GM12878 (cell line): Measurements from ENCODE around the gene PTAFR. TPM values are rescaled to one million over a fixed set of nuclear protein-coding genes. Genes with fewer than 3 reads are reported as not detected.

Source experiments
- ATAC-seq: fragments of 200-7000 bp; cut with Tn5 transposase; 3 replicates; pipeline ENCODE4 v1.9.1; 2020; ENCODE audit warnings: mild to moderate bottlenecking, moderate library complexity
- BruUV-seq: library from RNA; stranded (reverse); fragments of 400-500 nt; replicated peaks from 2 replicates; lab custom pipeline; 2021; lab: Mats Ljungman, UMichigan
- CTCF ChIA-PET: fragments of 300-600 bp; sonication (Branson Sonifier 250); formaldehyde crosslinking; extraction: SDS; loops from one replicate; lab custom pipeline; 2021; ENCODE audit warnings: inconsistent platforms; lab: Yijun Ruan, JAX
- POLR2A ChIA-PET: fragments of 350-600 bp; formaldehyde crosslinking; extraction: SDS; loops from one replicate; lab custom pipeline; 2021; ENCODE audit warnings: inconsistent platforms; lab: Charles Lee
- RAD21 ChIA-PET: fragments of 300-600 bp; sonication (Branson Sonifier 250); formaldehyde crosslinking; loops from one replicate; lab custom pipeline; 2023; ENCODE audit warnings: antibody characterized with exemption; ENCODE audit not compliant: unreplicated experiment; lab: Charles Lee
- SMC1A ChIA-PET: fragments of 300-600 bp; sonication (Branson Sonifier 250); formaldehyde crosslinking; loops from one replicate; lab custom pipeline; 2023; ENCODE audit not compliant: unreplicated experiment, uncharacterized antibody; lab: Charles Lee
- DNase-seq: peaks from one replicate; pipeline ENCODE4 v3.0.0-alpha.2; 2011; ENCODE audit warnings: low read depth, low spot score
- FAIRE-seq: peaks from 3 replicates; lab custom pipeline; 2011; peaks lifted over from hg19 to GRCh38; lab: Jason Lieb, UNC
- H2AFZ ChIP-seq: 2 replicates; pipeline ENCODE4 v1.6.0; 2011; ENCODE audit warnings: low read depth, low read length, control low read depth; ENCODE audit not compliant: control insufficient read depth
- H3K27ac ChIP-seq: 2 replicates; pipeline ENCODE4 v1.5.1; 2011; ENCODE audit warnings: control low read depth; ENCODE audit not compliant: control insufficient read depth, insufficient read depth
- H3K27me3 ChIP-seq, 2 experiments: replicated peaks in 1 of 2; 2 replicates each; pipeline versions ENCODE4 v1.6.0 to v1.6.1; 2011; ENCODE audit warnings: low read length in 1 of 2; ENCODE audit not compliant: control insufficient read depth in 2 of 2, insufficient read depth in 2 of 2
- H3K36me3 ChIP-seq, 2 experiments: 2 replicates each; pipeline ENCODE4 v1.5.1; 2011; ENCODE audit warnings: low read length in 1 of 2; ENCODE audit not compliant: control insufficient read depth in 2 of 2, insufficient read depth in 2 of 2
- H3K4me1 ChIP-seq: 2 replicates; pipeline ENCODE4 v1.6.1; 2011; ENCODE audit warnings: mild to moderate bottlenecking, low read length, moderate library complexity, mixed read lengths; ENCODE audit not compliant: control insufficient read depth, insufficient read depth
- H3K4me2 ChIP-seq: 2 replicates; pipeline ENCODE4 v1.6.0; 2011; ENCODE audit warnings: control low read depth; ENCODE audit not compliant: control insufficient read depth, insufficient read depth
- H3K4me3 ChIP-seq: fragments of 200-600 bp; sonication (generic); 2 replicates; pipeline ENCODE4 v1.5.1; 2016
- H3K79me2 ChIP-seq: 2 replicates; pipeline ENCODE4 v1.6.0; 2011; ENCODE audit warnings: low read length; ENCODE audit not compliant: control insufficient read depth, insufficient read depth
- H3K9ac ChIP-seq: 2 replicates; pipeline ENCODE4 v1.8.0; 2011; ENCODE audit warnings: low read length, control low read depth, mixed read lengths; ENCODE audit not compliant: control insufficient read depth, insufficient read depth
- H3K9me3 ChIP-seq: replicated peaks from 3 replicates; pipeline ENCODE4 v1.5.1; 2011; ENCODE audit warnings: mild to moderate bottlenecking, low read length; ENCODE audit not compliant: control insufficient read depth, insufficient read depth
- H4K20me1 ChIP-seq: 2 replicates; pipeline ENCODE4 v1.6.0; 2011; ENCODE audit not compliant: control insufficient read depth, insufficient read depth
- BHLHE40 ChIP-seq, 2 experiments: fragments of 450-650 bp in 1 of 2; IDR thresholded peaks; 2 replicates each; pipeline ENCODE4 v1.6.1; 2011 to 2017; ENCODE audit warnings: low read depth in 2 of 2, borderline replicate concordance in 1 of 2, improper control_type of control experiment in 1 of 2, low read length in 1 of 2, mild to moderate bottlenecking in 1 of 2
- CBFB ChIP-seq: IDR thresholded peaks from 2 replicates; pipeline ENCODE4 v1.6.1; 2016; ENCODE audit warnings: antibody characterized with exemption, low read depth
- E2F4 ChIP-seq: IDR thresholded peaks from 2 replicates; pipeline ENCODE4 v1.6.1; 2012; ENCODE audit warnings: low read depth, low read length, improper control_type of control experiment
- FOS ChIP-seq: IDR thresholded peaks from 3 replicates; pipeline ENCODE4 v1.6.1; 2011; ENCODE audit warnings: borderline replicate concordance; ENCODE audit not compliant: insufficient read length; ENCODE audit errors: extremely low read depth
- GABPA ChIP-seq: IDR thresholded peaks from 2 replicates; pipeline ENCODE4 v1.6.1; 2014; ENCODE audit warnings: antibody characterized with exemption, low read depth, mild to moderate bottlenecking, inconsistent platforms
- LARP7 ChIP-seq: fragments of 450-650 bp; IDR thresholded peaks from 2 replicates; pipeline ENCODE4 v1.6.1; 2017; ENCODE audit warnings: mild to moderate bottlenecking
- MEF2A ChIP-seq: IDR thresholded peaks from 2 replicates; pipeline ENCODE4 v1.6.1; 2011; ENCODE audit warnings: low read depth, mild to moderate bottlenecking, low read length, moderate library complexity; ENCODE audit not compliant: insufficient read depth
- NFXL1 ChIP-seq: fragments of 450-650 bp; IDR thresholded peaks from 2 replicates; pipeline ENCODE4 v1.6.1; 2017; ENCODE audit warnings: antibody characterized with exemption, mild to moderate bottlenecking, borderline replicate concordance
- POLR2A ChIP-seq: IDR thresholded peaks from 2 replicates; pipeline ENCODE4 v1.6.1; 2011; ENCODE audit warnings: low read depth, mild to moderate bottlenecking, low read length
- POLR2AphosphoS2 ChIP-seq: IDR thresholded peaks from 2 replicates; pipeline ENCODE4 v1.6.1; 2011; ENCODE audit warnings: low read depth, mild to moderate bottlenecking, low read length, improper control_type of control experiment, moderate library complexity
- RAD21 ChIP-seq: IDR thresholded peaks from 2 replicates; pipeline ENCODE4 v1.6.1; 2011; ENCODE audit warnings: mild to moderate bottlenecking, low read depth, low read length, moderate library complexity; ENCODE audit not compliant: insufficient read depth
- RB1 ChIP-seq: fragments of 450-650 bp; formaldehyde crosslinking; IDR thresholded peaks from 2 replicates; pipeline ENCODE4 v1.6.1; 2017; ENCODE audit warnings: mild to moderate bottlenecking, borderline replicate concordance
- RELA ChIP-seq: fragments of 450-650 bp; IDR thresholded peaks from 2 replicates; pipeline ENCODE4 v1.8.0; 2014; ENCODE audit warnings: borderline replicate concordance; ENCODE audit not compliant: partially characterized antibody
- RUNX3 ChIP-seq: IDR thresholded peaks from 2 replicates; pipeline ENCODE4 v1.6.1; 2012; ENCODE audit warnings: low read length, inconsistent platforms
- SP1 ChIP-seq: IDR thresholded peaks from one replicate; pipeline ENCODE4 v1.6.1; 2011; ENCODE audit warnings: low read depth, low read length
- SREBF1 ChIP-seq: IDR thresholded peaks from 2 replicates; pipeline ENCODE4 v1.6.1; 2012; ENCODE audit warnings: mild to moderate bottlenecking, low read length
- USF2 ChIP-seq: IDR thresholded peaks from 2 replicates; pipeline ENCODE4 v1.6.1; 2011; ENCODE audit warnings: low read depth, low read length, improper control_type of control experiment, borderline replicate concordance
- ZBED1 ChIP-seq: IDR thresholded peaks from 2 replicates; pipeline ENCODE4 v1.6.1; 2016; ENCODE audit warnings: borderline replicate concordance
- ZNF217 ChIP-seq: fragments of 450-650 bp; IDR thresholded peaks from 2 replicates; pipeline ENCODE4 v1.6.1; 2017; ENCODE audit warnings: antibody characterized with exemption, mild to moderate bottlenecking
- ZNF592 ChIP-seq: fragments of 450-650 bp; IDR thresholded peaks from 2 replicates; pipeline ENCODE4 v1.6.1; 2017; ENCODE audit warnings: mild to moderate bottlenecking, moderate library complexity
- WGBS: methylation state at CpG from one replicate; pipeline ENCODE4 v1.1.6; 2016; ENCODE audit warnings: low lambda C conversion rate; ENCODE audit not compliant: insufficient replicate concordance, insufficient coverage; ENCODE audit errors: missing lambda C conversion rate; 5-methylcytosine and 5-hydroxymethylcytosine counted together
- in situ Hi-C: fragments of 300-500 bp; cut with MboI; formaldehyde crosslinking; loops from 9 replicates; pipeline ENCODE4 v1.14.3; 2018; ENCODE audit warnings: mixed read lengths
- intact Hi-C: fragments of 100-400 bp; cut with micrococcal nuclease; formaldehyde crosslinking; loops from one replicate; pipeline ENCODE4 v1.14.2; 2022; ENCODE audit not compliant: unreplicated experiment
- polyA plus RNA-seq, 11 experiments: library from polyadenylated mRNA; depleted of rRNA in 4 of 11; unstranded in 6 of 11; stranded (reverse) in 5 of 11; fragments of >200 nt; fragmentation: Nextera tagmentation in 4 of 11; fragmentation: Illumina TruSeq in 1 of 11; extraction: Ambion mirVana in 4 of 11; extraction: Trizol in 1 of 11; gene quantifications; 1 replicate in 1 of 11; 2 replicates in 10 of 11; pipeline versions ENCODE4 v1.2.1 to v1.2.3, GENCODE V29; 2011 to 2016; ENCODE audit warnings: inconsistent platforms in 2 of 11, missing spikeins in 2 of 11, low read depth in 1 of 11
- total RNA-seq, 4 experiments: library from RNA; depleted of rRNA in 3 of 4; stranded (reverse); fragments of >200 nt in 3 of 4; fragmentation: Illumina TruSeq in 1 of 4; extraction: Trizol in 1 of 4; gene quantifications; 2 replicates each; pipeline versions ENCODE4 v1.2.1 to v1.2.3, GENCODE V29; 2013 to 2021

PTAFR gene
- total and polyA plus RNA-seq, 10 of the 15 experiments (the other 5 are each of a cell fraction or from before 2014, with no cell fraction given): 17.5 to 251 (median 27.7) TPM

- ChIA-PET CTCF (interaction anchor here (1.0 kb wide), 2 partner anchors 54 to 64 kb away, joined by 3 to 4 read pairs; no protein-coding TSS in a partner anchor), SMC1A (interaction anchor here (1.1 to 1.4 kb wide), 2 partner anchors 14 to 40 kb away, joined by 3 to 4 read pairs; no protein-coding TSS in a partner anchor), POLR2A (interaction anchor here (1.9 kb wide), 1 partner anchor 9 kb away, joined by 4 read pairs; no protein-coding TSS in a partner anchor), RAD21 (interaction anchor here (1.0 to 1.1 kb wide), 3 partner anchors 8 to 215 kb away, joined by 3 to 5 read pairs (median 3); no protein-coding TSS in a partner anchor)
- TF ChIP-seq USF2: no peak
- no peak for TF ChIP-seq GABPA
- TF ChIP-seq RAD21: no peak
- no peak for TF ChIP-seq ZNF217
- no peak for TF ChIP-seq NFXL1
- no peak for TF ChIP-seq SREBF1
- no peak for TF ChIP-seq RB1
- no peak for TF ChIP-seq LARP7
- TF ChIP-seq E2F4: no peak
- TF ChIP-seq FOS: no peak
- no peak for TF ChIP-seq RELA
- TF ChIP-seq POLR2AphosphoS2: no peak
- no peak for TF ChIP-seq ZBED1
- TF ChIP-seq ZNF592: no peak
- TF ChIP-seq CBFB: no peak
- no peak for TF ChIP-seq SP1
- TF ChIP-seq RUNX3: no peak
- TF ChIP-seq POLR2A: no peak
- no peak for TF ChIP-seq MEF2A
- TF ChIP-seq BHLHE40 (IDR thresholded peaks at IDR 0.05; ENCODE audit: borderline replicate concordance in 1 of 2, low read depth in 2 of 2, low read length in 1 of 2): no peak
- no peak overlapping the region for H3K27ac ChIP-seq
- no peak overlapping the region for H3K4me2 ChIP-seq
- no peaks in the 10 kb centered on the region for H3K9me3 ChIP-seq
- H3K27me3 ChIP-seq: no peaks in the 10 kb centered on the region
- no peak overlapping the region for H2AFZ ChIP-seq
- intact Hi-C loops: no loop called here
- WGBS: 84% methylated on average over 4 of the region's 4 CpGs
- no peak overlapping the region for H3K9ac ChIP-seq
- no peak for FAIRE-seq
- H3K4me3 ChIP-seq: no peak overlapping the region
- H3K36me3 ChIP-seq: peaks cover 0 to 15% of the 10 kb centered on the region in 2 experiments; a peak in 2 of 4 replicates
- H3K4me1 ChIP-seq: no peaks in the 10 kb centered on the region
- no peaks in the 10 kb centered on the region for H3K79me2 ChIP-seq
- BruUV-seq: no TSS peak
- DNase-seq: no peak
- ATAC-seq: no peak
- no peaks in the 10 kb centered on the region for H4K20me1 ChIP-seq
- in situ Hi-C loops: no loop called here
These were observed 20.9 kb downstream of the PTAFR start for GRCh38 chr1:28155628-28156027.
